Stimulated activated CD4-positive, alpha-beta T cell treated with anti-CD3 and anti-CD28 coated beads, TNF-alpha, amount 100 ng/mL, for 48 hours (primary cell): Measurements from ENCODE around the gene CSE1L.
"Not testable (repeated sequence)": the region's sequence is repeated elsewhere in the genome, so short reads cannot be mapped to it uniquely, and the experiment has no call there.

ENCODE experiments used
- DNase-seq, 3 donors: peaks; one replicate each; pipeline ENCODE4 v3.0.0-alpha.2; 2020; ENCODE audit warnings: low read depth in 3 of 3

CSE1L gene

GRCh38 chr20:49046087-49046900 is at the start of gene CSE1L:
Gene CSE1L, plus strand, starts transcription at chr20:49046312. Its CDS starts 12,152 bp downstream, at chr20:49058464.
- DNase-seq = peak; percentile 90 to 91 (median 91)

- DNase-seq = no peak
Observed at GRCh38 chr20:48999890-49000870, 45.9 kb upstream of the CSE1L start.

- DNase-seq = no peak
Observed at GRCh38 chr20:49001741-49002140, 44.4 kb upstream of the CSE1L start.

GRCh38 chr20:49006446-49006980 is 39.6 kb upstream of the CSE1L start:
- no peak for DNase-seq

- DNase-seq = no peak
Observed at GRCh38 chr20:49009899-49010631, 36.0 kb upstream of the CSE1L start.

GRCh38 chr20:49024220-49024619 is 21.9 kb upstream of the CSE1L start:
- no peak for DNase-seq

- DNase-seq = not testable (repeated sequence)
Observed at GRCh38 chr20:49028177-49028576, 17.9 kb upstream of the CSE1L start.

GRCh38 chr20:49028684-49029083 is 17.4 kb upstream of the CSE1L start:
- no peak for DNase-seq

GRCh38 chr20:49029203-49029602 is 16.9 kb upstream of the CSE1L start:
- no peak for DNase-seq

GRCh38 chr20:49030954-49031619 is 15.0 kb upstream of the CSE1L start:
- no peak for DNase-seq

GRCh38 chr20:49032455-49032854 is 13.7 kb upstream of the CSE1L start:
- no peak for DNase-seq

- DNase-seq = no peak
Observed at GRCh38 chr20:49034070-49034732, 11.9 kb upstream of the CSE1L start.

- DNase-seq = no peak
Observed at GRCh38 chr20:49037962-49038387, 8.1 kb upstream of the CSE1L start.

- DNase-seq = no peak
Observed at GRCh38 chr20:49039854-49040253, 6.3 kb upstream of the CSE1L start.

- DNase-seq = no peak
Observed at GRCh38 chr20:49043000-49043399, 3.1 kb upstream of the CSE1L start.

GRCh38 chr20:49045440-49046086 is 549 bp upstream of the CSE1L start:
- peak in 2 of 3 donors; percentile 7 to 19 for DNase-seq

- DNase-seq = no peak
Observed at GRCh38 chr20:49052334-49052733, 6.2 kb downstream of the CSE1L start.

GRCh38 chr20:49054056-49054643 is 8.0 kb downstream of the CSE1L start:
- DNase-seq = no peak

- no peak for DNase-seq
Observed at GRCh38 chr20:49063279-49063678, 17.2 kb downstream of the CSE1L start.
